Psoas muscle (tissue), 8 donors: ENCODE measurements around the gene DTWD2. TPM values are rescaled to one million over a fixed set of nuclear protein-coding genes. Genes with fewer than 3 reads are reported as not detected.

Experiments
- ATAC-seq, 4 donors: fragments of 200-7000 bp; cut with Tn5 transposase; one replicate each; pipeline ENCODE4 v1.9.1; 2020; ENCODE audit warnings: moderate library complexity in 3 of 4, mild to moderate bottlenecking in 2 of 4
- DNase-seq, 2 donors: peaks; one replicate each; pipeline ENCODE4 v3.0.0-alpha.2; 2020
- H3K27ac ChIP-seq: fragments of 200-600 bp; one replicate; pipeline ENCODE4 v1.8.0; 2022
- H3K27me3 ChIP-seq, 3 donors: fragments of 200-600 bp in 1 of 3; one replicate each; pipeline versions ENCODE4 v1.6.1 to v1.8.0; 2013 to 2022; ENCODE audit warnings: low read length in 2 of 3, mild to moderate bottlenecking in 2 of 3, moderate library complexity in 1 of 3; ENCODE audit not compliant: insufficient read depth in 3 of 3
- H3K36me3 ChIP-seq, 2 donors: fragments of 200-600 bp in 1 of 2; one replicate each; pipeline versions ENCODE4 v1.6.1 to v1.8.0; 2013 to 2022; ENCODE audit warnings: low read depth in 1 of 2, mild to moderate bottlenecking in 1 of 2, moderate library complexity in 1 of 2; ENCODE audit not compliant: insufficient read depth in 1 of 2
- H3K4me1 ChIP-seq: fragments of 200-600 bp; one replicate; pipeline ENCODE4 v1.8.0; 2022
- H3K4me3 ChIP-seq: fragments of 200-600 bp; one replicate; pipeline ENCODE4 v1.8.0; 2022; ENCODE audit warnings: mild to moderate bottlenecking
- H3K9me3 ChIP-seq: fragments of 200-600 bp; one replicate; pipeline ENCODE4 v1.8.0; 2022
- CTCF ChIP-seq: fragments of 200-600 bp; IDR thresholded peaks from one replicate; pipeline ENCODE4 v1.8.0; 2022; ENCODE audit warnings: antibody characterized with exemption
- WGBS, 3 donors: extraction: QIAGEN DNeasy Blood & Tissue Kit; methylation state at CpG; one replicate each; pipeline versions ENCODE4 v1.1.6 to v1.1.7; 2013; 5-methylcytosine and 5-hydroxymethylcytosine counted together
- intact Hi-C, 2 donors: fragments of 100-400 bp; cut with DNase I; formaldehyde crosslinking; loops; one replicate each; pipeline versions ENCODE4 v1.11.0 to v1.14.2; 2022
- polyA plus RNA-seq, 3 donors: library from polyadenylated mRNA; stranded (reverse); fragments of 200-250 nt; gene quantifications; one replicate each; pipeline ENCODE4 v1.2.3, GENCODE V29; 2013
- total RNA-seq, 4 donors: library from RNA; stranded (reverse); fragmentation: NEBNext Ultra II Directional in 2 of 4; extraction: Animal tissue kit (Norgen Biotek cat#: 25700) in 2 of 4; gene quantifications; one replicate each; pipeline versions ENCODE4 v1.2.1 to v1.2.4, GENCODE V29; 2021 to 2023
- donor health status: healthy with polysubstance abuse.
- donor health status: DM: no; HTN: no; CAD: no; lungs with moderate emphysema.
- donor health status: Bipolar disorder and iron deficiency.
- donor health status: healthy.
- donor health status: DM: yes; HTN: yes; CAD: no.
- donor health status: DM: no; HTN: no; CAD: no.
- donor health status: DM: no; HTN: no; CAD: no.
- donor health status: DM: yes; HTN: yes; CAD: no.

DTWD2 gene
- total and polyA plus RNA-seq, 7 donors = 1.4 to 9.3 (median 5.5) TPM

GRCh38 chr5:118791926-118792734 is 196.2 kb downstream of the DTWD2 start:
- H3K9me3 ChIP-seq = no peaks in the 10 kb centered on the region
- peak; percentile 76 for TF ChIP-seq CTCF
- no peaks in the 10 kb centered on the region for H3K36me3 ChIP-seq
- H3K27me3 ChIP-seq = no peaks in the 10 kb centered on the region
- H3K4me3 ChIP-seq = peak overlapping the region; percentile 45
- no peak overlapping the region for H3K27ac ChIP-seq
- peak; percentile 74 to 95 (median 80) for ATAC-seq
- 31 to 38% (median 33%) methylated on average over 7 of the region's 7 CpGs for WGBS, 3 donors
- intact Hi-C loops = no loop called here
- DNase-seq = no peak
- peaks cover 7% of the 10 kb centered on the region for H3K4me1 ChIP-seq

- no peak for TF ChIP-seq CTCF
- H3K4me3 ChIP-seq = no peak overlapping the region
- no peaks in the 10 kb centered on the region for H3K27me3 ChIP-seq
- H3K9me3 ChIP-seq = no peaks in the 10 kb centered on the region
- intact Hi-C loops = no loop called here
- no peak overlapping the region for H3K27ac ChIP-seq
- no peak for ATAC-seq
- H3K36me3 ChIP-seq = no peaks in the 10 kb centered on the region
- H3K4me1 ChIP-seq = peaks cover 7% of the 10 kb centered on the region
- DNase-seq = no peak
Observed at GRCh38 chr5:118789366-118789765, 199.0 kb downstream of the DTWD2 start.

GRCh38 chr5:118788351-118788750 is 200.0 kb downstream of the DTWD2 start:
- H3K27me3 ChIP-seq = no peaks in the 10 kb centered on the region
- no peaks in the 10 kb centered on the region for H3K9me3 ChIP-seq
- no peak for TF ChIP-seq CTCF
- DNase-seq = no peak
- H3K4me3 ChIP-seq = no peak overlapping the region
- intact Hi-C loops = no loop called here
- ATAC-seq = no peak
- H3K27ac ChIP-seq = no peak overlapping the region
- 84 to 87% (median 86%) methylated on average over 2 of the region's 2 CpGs for WGBS, 3 donors
- peaks cover 7% of the 10 kb centered on the region for H3K4me1 ChIP-seq
- H3K36me3 ChIP-seq = no peaks in the 10 kb centered on the region

Other genes starting within 250 kb of the DTWD2 start
- 10 to 100 TPM; 15.7 to 21.7 (median 18.3) TPM for gene DMXL1, start 82.5 kb upstream of the DTWD2 start, total RNA-seq
- 1 to 10 TPM; 5.1 to 8.6 (median 6.0) TPM for gene DMXL1, start 82.5 kb upstream of the DTWD2 start, polyA plus RNA-seq